ENCODE data around the gene MYCBP2.
"Not testable (repeated sequence)": the region's sequence is repeated elsewhere in the genome, so short reads cannot be mapped to it uniquely, and the experiment has no call there.

MYCBP2 gene

GRCh38 chr13:77267362-77267761 lies 59.5 kb downstream of the MYCBP2 start:
- no peak for DNase-seq (ENCODE audit: extremely low read depth, insufficient read length)
- H3K36me3 ChIP-seq (ENCODE audit: control insufficient read depth, insufficient read depth, low read length) = peaks cover 12% of the 10 kb centered on the region
- TF ChIP-seq, protein P1, sequence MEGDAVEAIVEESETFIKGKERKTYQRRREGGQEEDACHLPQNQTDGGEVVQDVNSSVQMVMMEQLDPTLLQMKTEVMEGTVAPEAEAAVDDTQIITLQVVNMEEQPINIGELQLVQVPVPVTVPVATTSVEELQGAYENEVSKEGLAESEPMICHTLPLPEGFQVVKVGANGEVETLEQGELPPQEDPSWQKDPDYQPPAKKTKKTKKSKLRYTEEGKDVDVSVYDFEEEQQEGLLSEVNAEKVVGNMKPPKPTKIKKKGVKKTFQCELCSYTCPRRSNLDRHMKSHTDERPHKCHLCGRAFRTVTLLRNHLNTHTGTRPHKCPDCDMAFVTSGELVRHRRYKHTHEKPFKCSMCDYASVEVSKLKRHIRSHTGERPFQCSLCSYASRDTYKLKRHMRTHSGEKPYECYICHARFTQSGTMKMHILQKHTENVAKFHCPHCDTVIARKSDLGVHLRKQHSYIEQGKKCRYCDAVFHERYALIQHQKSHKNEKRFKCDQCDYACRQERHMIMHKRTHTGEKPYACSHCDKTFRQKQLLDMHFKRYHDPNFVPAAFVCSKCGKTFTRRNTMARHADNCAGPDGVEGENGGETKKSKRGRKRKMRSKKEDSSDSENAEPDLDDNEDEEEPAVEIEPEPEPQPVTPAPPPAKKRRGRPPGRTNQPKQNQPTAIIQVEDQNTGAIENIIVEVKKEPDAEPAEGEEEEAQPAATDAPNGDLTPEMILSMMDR (IDR thresholded peaks at IDR 0.05; ENCODE audit: insufficient read depth, low read length, poor library complexity, severe bottlenecking) = no peak
- no peaks in the 10 kb centered on the region for H3K27me3 ChIP-seq (replicated peaks; ENCODE audit: control insufficient read depth, insufficient read depth, low read length)
- H3K4me3 ChIP-seq (replicated peaks; ENCODE audit: low read depth, low read length) = no peak overlapping the region

DNA sequence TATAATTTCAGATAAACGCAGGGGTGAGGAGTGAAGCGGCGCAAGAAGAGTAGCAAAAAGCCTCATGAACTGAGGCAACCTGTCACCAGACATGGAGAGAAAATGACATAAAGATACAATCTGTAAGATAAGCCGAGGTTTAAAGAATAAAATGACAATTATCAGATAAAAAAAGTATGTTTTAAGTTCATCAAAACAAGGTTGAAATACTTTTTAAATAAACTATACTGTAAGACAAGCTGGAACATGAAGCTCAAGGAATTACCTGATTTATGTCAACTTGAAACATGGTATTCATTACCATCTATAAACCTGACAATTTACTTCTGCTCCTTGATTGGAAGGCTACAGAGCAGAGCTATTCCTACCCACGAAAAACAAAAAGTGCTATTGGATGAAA lies 61.6 kb downstream of the MYCBP2 start:
- Histone ChIP-seq H3K27me3 (replicated peaks; ENCODE audit: control insufficient read depth, insufficient read depth, low read length) (no peaks in the 10 kb centered on the region), H3K4me3 (replicated peaks; ENCODE audit: low read depth, low read length) (no peak overlapping the region), H3K36me3 (ENCODE audit: control insufficient read depth, insufficient read depth, low read length) (peaks cover 3% of the 10 kb centered on the region)
- DNase-seq (ENCODE audit: extremely low read depth, insufficient read length) = no peak
- TF ChIP-seq, protein P1 (IDR thresholded peaks at IDR 0.05; ENCODE audit: insufficient read depth, low read length, poor library complexity, severe bottlenecking) = no peak

DNA sequence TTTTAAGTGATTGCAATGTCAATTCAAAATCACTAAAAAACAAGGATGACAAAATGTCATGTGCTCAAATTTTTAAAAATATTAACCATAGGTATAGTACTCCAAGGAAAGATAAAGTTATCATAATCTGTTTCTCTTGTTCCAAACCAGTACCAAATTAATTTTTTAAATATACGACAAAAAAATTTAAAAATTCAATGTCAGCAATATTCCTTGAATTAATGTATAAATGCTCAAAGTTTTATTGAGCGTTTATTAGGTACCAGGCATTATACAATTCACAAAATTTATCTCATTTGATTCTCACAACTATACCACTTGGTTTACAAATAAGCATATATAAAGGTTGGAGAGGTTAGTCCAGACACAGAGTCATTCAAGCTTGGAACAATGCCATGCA lies 64.7 kb downstream of the MYCBP2 start:
- H3K4me3 ChIP-seq (replicated peaks; ENCODE audit: low read depth, low read length) = no peak overlapping the region
- no peak for DNase-seq (ENCODE audit: extremely low read depth, insufficient read length)
- H3K27me3 ChIP-seq (replicated peaks; ENCODE audit: control insufficient read depth, insufficient read depth, low read length) = no peaks in the 10 kb centered on the region
- no peaks in the 10 kb centered on the region for H3K36me3 ChIP-seq (ENCODE audit: control insufficient read depth, insufficient read depth, low read length)
- TF ChIP-seq, protein P1 (IDR thresholded peaks at IDR 0.05; ENCODE audit: insufficient read depth, low read length, poor library complexity, severe bottlenecking) = no peak

GRCh38 chr13:77250975-77251374 lies 75.9 kb downstream of the MYCBP2 start:
- no peaks in the 10 kb centered on the region for H3K27me3 ChIP-seq (replicated peaks; ENCODE audit: control insufficient read depth, insufficient read depth, low read length)

GRCh38 chr13:77245224-77245623 lies 81.7 kb downstream of the MYCBP2 start:
- H3K36me3 ChIP-seq (ENCODE audit: control insufficient read depth, insufficient read depth, low read length); H3K4me3 ChIP-seq (replicated peaks; ENCODE audit: low read depth, low read length); H3K27me3 ChIP-seq (replicated peaks; ENCODE audit: control insufficient read depth, insufficient read depth, low read length); DNase-seq (ENCODE audit: extremely low read depth, insufficient read length): not testable (repeated sequence)

More at GRCh38 chr13:77250975-77251374, 75.9 kb downstream of the MYCBP2 start:
- H3K36me3 ChIP-seq (ENCODE audit: control insufficient read depth, insufficient read depth, low read length) = peaks cover 8% of the 10 kb centered on the region
- H3K4me3 ChIP-seq (replicated peaks; ENCODE audit: low read depth, low read length) = no peak overlapping the region
- TF ChIP-seq, protein P1 (IDR thresholded peaks at IDR 0.05; ENCODE audit: insufficient read depth, low read length, poor library complexity, severe bottlenecking) = no peak
- DNase-seq (ENCODE audit: extremely low read depth, insufficient read length) = no peak

- DNase-seq (ENCODE audit: extremely low read depth, insufficient read length) = no peak
- peaks cover 5% of the 10 kb centered on the region for H3K36me3 ChIP-seq (ENCODE audit: control insufficient read depth, insufficient read depth, low read length)
- no peak overlapping the region for H3K4me3 ChIP-seq (replicated peaks; ENCODE audit: low read depth, low read length)
- no peaks in the 10 kb centered on the region for H3K27me3 ChIP-seq (replicated peaks; ENCODE audit: control insufficient read depth, insufficient read depth, low read length)
- TF ChIP-seq, protein P1 (IDR thresholded peaks at IDR 0.05; ENCODE audit: insufficient read depth, low read length, poor library complexity, severe bottlenecking) = no peak
Measured at GRCh38 chr13:77239312-77239711, 87.6 kb downstream of the MYCBP2 start.

All from GM06990 (cell line).